Measurements from ENCODE around the gene CDK18. TPM values are rescaled to one million over a fixed set of nuclear protein-coding genes. Genes with fewer than 3 reads are reported as not detected.

CDK18 gene
- total RNA-seq, 1 donor from 2014 or later: 0.68 TPM

DNA sequence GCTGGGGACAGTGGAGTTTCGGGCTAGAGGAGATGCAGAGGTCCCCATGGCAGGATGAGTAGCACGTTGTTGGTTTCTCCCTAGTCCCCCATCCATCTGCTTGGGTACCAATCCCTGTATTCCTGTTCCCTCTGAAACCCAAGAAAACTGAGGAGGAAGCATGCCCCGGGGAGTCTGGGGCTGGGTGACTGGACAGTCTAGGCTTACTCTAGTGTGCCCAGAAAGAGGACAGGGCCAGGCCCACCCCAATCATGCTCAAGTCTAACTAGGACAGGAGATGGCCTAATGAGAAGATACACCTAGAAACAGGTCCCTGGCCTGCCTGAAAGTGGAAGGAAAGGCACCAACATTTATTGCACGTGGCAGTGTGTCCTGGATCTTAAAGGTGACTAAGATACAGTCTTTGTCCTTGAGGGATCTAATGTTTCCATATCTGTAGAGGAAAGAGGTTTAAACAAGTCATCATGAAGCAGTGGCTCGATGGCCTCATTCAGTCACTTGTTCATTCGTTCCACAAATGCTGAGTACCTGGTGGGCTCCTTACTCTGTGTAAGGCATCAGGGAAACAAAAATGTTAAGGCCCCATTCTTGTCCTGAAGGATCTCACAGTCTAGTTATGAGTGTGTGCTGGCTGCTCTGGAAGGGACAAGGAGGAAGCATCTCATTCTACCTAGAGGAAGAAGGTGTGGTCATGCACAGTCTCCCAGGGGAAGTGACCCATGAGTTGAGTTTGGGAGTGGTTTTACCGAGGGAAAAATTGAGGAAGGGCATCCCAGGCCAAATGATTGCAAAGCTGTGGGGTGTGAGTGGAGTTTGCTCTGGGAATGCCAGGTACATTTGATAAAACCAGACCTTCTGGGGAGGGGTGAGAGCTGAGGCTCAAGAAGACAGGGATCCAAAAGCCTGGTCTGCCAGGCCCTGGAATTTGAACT is 10.0 kb downstream of the CDK18 start:
- Mint-ChIP-seq H3K4me1 (ENCODE audit: low read depth) (no peaks in the 10 kb centered on the region), H3K4me3 (ENCODE audit: low read depth) (no peak overlapping the region), H3K36me3 (ENCODE audit: low read depth) (no peaks in the 10 kb centered on the region), H3K27ac (no peak overlapping the region), H3K27me3 (ENCODE audit: low read depth) (no peaks in the 10 kb centered on the region), H3K9me3 (no peaks in the 10 kb centered on the region)
- no peak for DNase-seq (ENCODE audit: low spot score)
- intact Hi-C loops (cut with micrococcal nuclease): no loop called here

- H3K27ac Mint-ChIP-seq: no peak overlapping the region
- H3K4me3 Mint-ChIP-seq (ENCODE audit: low read depth): no peak overlapping the region
- no peaks in the 10 kb centered on the region for H3K36me3 Mint-ChIP-seq (ENCODE audit: low read depth)
- intact Hi-C loops (cut with micrococcal nuclease): no loop called here
- H3K9me3 Mint-ChIP-seq: no peaks in the 10 kb centered on the region
- no peak for DNase-seq (ENCODE audit: low spot score)
- no peaks in the 10 kb centered on the region for H3K4me1 Mint-ChIP-seq (ENCODE audit: low read depth)
- H3K27me3 Mint-ChIP-seq (ENCODE audit: low read depth): no peaks in the 10 kb centered on the region
These were observed 11.3 kb downstream of the CDK18 start for GRCh38 chr1:205515781-205516253.

DNA sequence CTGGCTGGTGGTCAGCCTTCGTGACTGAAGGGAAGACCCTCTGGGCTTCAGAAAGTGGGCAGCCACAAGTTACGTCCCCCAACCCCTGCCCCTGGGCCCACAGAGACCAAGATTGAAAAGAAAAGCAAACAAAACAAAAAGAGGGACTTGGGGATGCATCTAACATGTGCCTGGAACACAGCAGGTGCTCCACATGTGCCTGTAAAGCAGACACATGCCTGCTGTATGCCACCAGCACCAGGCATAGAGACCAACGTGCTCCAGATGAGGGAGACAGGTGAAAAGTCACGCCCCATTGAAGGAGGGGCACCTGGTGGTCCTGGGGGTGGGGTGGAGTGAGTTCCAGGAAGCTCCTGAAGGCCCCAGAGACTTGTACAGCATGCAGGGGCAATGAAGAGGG is 11.9 kb downstream of the CDK18 start:
- H3K27ac Mint-ChIP-seq: no peak overlapping the region
- H3K4me3 Mint-ChIP-seq (ENCODE audit: low read depth): no peak overlapping the region
- no peaks in the 10 kb centered on the region for H3K9me3 Mint-ChIP-seq
- intact Hi-C loops (cut with micrococcal nuclease): no loop called here
- DNase-seq (ENCODE audit: low spot score): no peak
- no peaks in the 10 kb centered on the region for H3K4me1 Mint-ChIP-seq (ENCODE audit: low read depth)
- no peaks in the 10 kb centered on the region for H3K36me3 Mint-ChIP-seq (ENCODE audit: low read depth)
- H3K27me3 Mint-ChIP-seq (ENCODE audit: low read depth): no peaks in the 10 kb centered on the region

- Mint-ChIP-seq H3K9me3 (no peaks in the 10 kb centered on the region), H3K27me3 (ENCODE audit: low read depth) (no peaks in the 10 kb centered on the region), H3K27ac (no peak overlapping the region), H3K4me1 (ENCODE audit: low read depth) (no peaks in the 10 kb centered on the region), H3K36me3 (ENCODE audit: low read depth) (no peaks in the 10 kb centered on the region), H3K4me3 (ENCODE audit: low read depth) (no peak overlapping the region)
- intact Hi-C loops (cut with micrococcal nuclease): no loop called here
- DNase-seq (ENCODE audit: low spot score): no peak
These were observed 12.8 kb downstream of the CDK18 start for GRCh38 chr1:205517288-205517687.

DNA sequence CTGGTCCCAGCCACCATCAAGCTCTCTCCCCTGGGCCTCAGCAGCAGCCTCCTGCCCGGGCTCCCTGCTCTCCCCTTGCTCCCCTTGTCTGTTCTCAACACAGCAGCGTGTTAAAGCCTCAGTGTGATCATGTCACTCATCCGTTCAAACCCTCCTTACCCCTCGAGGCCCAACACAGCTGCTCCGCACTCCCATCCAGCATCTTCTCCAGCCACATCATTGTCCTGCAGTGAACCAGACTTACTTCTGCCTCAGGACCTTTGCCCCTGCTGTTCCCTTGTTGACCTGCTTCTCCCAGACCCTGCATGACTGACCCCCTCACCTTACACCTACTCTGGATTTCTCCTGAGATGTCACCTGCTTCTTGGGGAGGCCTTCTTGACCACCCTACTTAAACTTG is 13.3 kb downstream of the CDK18 start:
- Mint-ChIP-seq H3K27me3 (ENCODE audit: low read depth) (no peaks in the 10 kb centered on the region), H3K9me3 (no peaks in the 10 kb centered on the region), H3K4me1 (ENCODE audit: low read depth) (no peaks in the 10 kb centered on the region), H3K36me3 (ENCODE audit: low read depth) (no peaks in the 10 kb centered on the region), H3K4me3 (ENCODE audit: low read depth) (no peak overlapping the region), H3K27ac (no peak overlapping the region)
- intact Hi-C loops (cut with micrococcal nuclease): no loop called here
- DNase-seq (ENCODE audit: low spot score): no peak

- H3K27ac Mint-ChIP-seq: no peak overlapping the region
- no peak overlapping the region for H3K4me3 Mint-ChIP-seq (ENCODE audit: low read depth)
- H3K4me1 Mint-ChIP-seq (ENCODE audit: low read depth): no peaks in the 10 kb centered on the region
- no peak for DNase-seq (ENCODE audit: low spot score)
- H3K9me3 Mint-ChIP-seq: no peaks in the 10 kb centered on the region
- no peaks in the 10 kb centered on the region for H3K27me3 Mint-ChIP-seq (ENCODE audit: low read depth)
- intact Hi-C loops (cut with micrococcal nuclease): no loop called here
- no peaks in the 10 kb centered on the region for H3K36me3 Mint-ChIP-seq (ENCODE audit: low read depth)
These were observed 14.4 kb downstream of the CDK18 start for GRCh38 chr1:205518661-205519540.

DNA sequence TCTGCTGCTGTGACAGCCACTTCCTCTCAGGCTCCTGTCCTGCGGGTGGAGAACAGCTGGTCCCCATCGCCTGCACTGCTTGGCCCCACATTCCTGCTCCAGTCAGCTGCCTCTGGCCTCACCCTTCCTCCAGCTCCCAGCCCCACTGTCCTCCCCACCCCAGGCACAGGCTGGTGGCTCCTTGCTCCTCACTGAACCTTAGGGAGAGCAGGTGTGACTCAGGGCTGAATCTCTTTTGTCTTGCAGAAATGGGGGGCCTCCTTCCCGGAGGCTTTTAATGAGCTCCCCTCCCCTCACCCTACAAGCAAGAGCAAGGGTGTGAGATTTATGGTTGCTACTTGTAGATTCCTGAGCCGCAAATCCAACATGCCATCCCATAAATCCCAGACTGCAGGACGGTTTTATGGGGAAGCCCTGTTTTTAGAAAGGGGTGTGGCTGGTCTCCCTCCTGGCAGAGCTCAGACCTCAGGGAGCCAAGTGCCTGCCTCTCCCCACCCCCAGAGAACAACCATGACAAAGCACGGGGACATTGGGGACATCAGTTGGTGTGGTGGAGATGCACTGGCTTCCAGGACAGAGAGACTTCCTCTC is 15.2 kb downstream of the CDK18 start:
- no peak for DNase-seq (ENCODE audit: low spot score)
- intact Hi-C loops (cut with micrococcal nuclease): no loop called here
- no peaks in the 10 kb centered on the region for H3K4me1 Mint-ChIP-seq (ENCODE audit: low read depth)

GRCh38 chr1:205520709-205521108 is 16.2 kb downstream of the CDK18 start:
- Mint-ChIP-seq H3K27ac (no peak overlapping the region), H3K4me3 (ENCODE audit: low read depth) (no peak overlapping the region), H3K9me3 (no peaks in the 10 kb centered on the region), H3K4me1 (ENCODE audit: low read depth) (no peaks in the 10 kb centered on the region), H3K27me3 (ENCODE audit: low read depth) (no peaks in the 10 kb centered on the region), H3K36me3 (ENCODE audit: low read depth) (no peaks in the 10 kb centered on the region)
- DNase-seq (ENCODE audit: low spot score): no peak
- intact Hi-C loops (cut with micrococcal nuclease): no loop called here

More for the DNA sequence above, 15.2 kb downstream of the CDK18 start:
- H3K27ac Mint-ChIP-seq: no peak overlapping the region
- H3K4me3 Mint-ChIP-seq (ENCODE audit: low read depth): no peak overlapping the region
- no peaks in the 10 kb centered on the region for H3K27me3 Mint-ChIP-seq (ENCODE audit: low read depth)
- no peaks in the 10 kb centered on the region for H3K36me3 Mint-ChIP-seq (ENCODE audit: low read depth)
- H3K9me3 Mint-ChIP-seq: no peaks in the 10 kb centered on the region

GRCh38 chr1:205521686-205522085 is 17.2 kb downstream of the CDK18 start:
- no peaks in the 10 kb centered on the region for H3K36me3 Mint-ChIP-seq (ENCODE audit: low read depth)
- H3K9me3 Mint-ChIP-seq: no peaks in the 10 kb centered on the region
- no peak overlapping the region for H3K4me3 Mint-ChIP-seq (ENCODE audit: low read depth)
- no peak for DNase-seq (ENCODE audit: low spot score)
- no peaks in the 10 kb centered on the region for H3K4me1 Mint-ChIP-seq (ENCODE audit: low read depth)
- no peaks in the 10 kb centered on the region for H3K27me3 Mint-ChIP-seq (ENCODE audit: low read depth)
- intact Hi-C loops (cut with micrococcal nuclease): no loop called here
- no peak overlapping the region for H3K27ac Mint-ChIP-seq

GRCh38 chr1:205522692-205523091 is 18.2 kb downstream of the CDK18 start:
- no peak for DNase-seq (ENCODE audit: low spot score)
- intact Hi-C loops (cut with micrococcal nuclease): no loop called here
- no peak overlapping the region for H3K4me3 Mint-ChIP-seq (ENCODE audit: low read depth)
- H3K27ac Mint-ChIP-seq: no peak overlapping the region
- H3K4me1 Mint-ChIP-seq (ENCODE audit: low read depth): no peaks in the 10 kb centered on the region
- H3K9me3 Mint-ChIP-seq: no peaks in the 10 kb centered on the region
- no peaks in the 10 kb centered on the region for H3K27me3 Mint-ChIP-seq (ENCODE audit: low read depth)
- H3K36me3 Mint-ChIP-seq (ENCODE audit: low read depth): no peaks in the 10 kb centered on the region

GRCh38 chr1:205523261-205523890 is 18.9 kb downstream of the CDK18 start:
- intact Hi-C loops (cut with micrococcal nuclease): no loop called here
- H3K27me3 Mint-ChIP-seq (ENCODE audit: low read depth): no peaks in the 10 kb centered on the region
- H3K9me3 Mint-ChIP-seq: no peaks in the 10 kb centered on the region
- H3K27ac Mint-ChIP-seq: no peak overlapping the region
- H3K36me3 Mint-ChIP-seq (ENCODE audit: low read depth): no peaks in the 10 kb centered on the region
- DNase-seq (ENCODE audit: low spot score): no peak
- H3K4me1 Mint-ChIP-seq (ENCODE audit: low read depth): no peaks in the 10 kb centered on the region
- no peak overlapping the region for H3K4me3 Mint-ChIP-seq (ENCODE audit: low read depth)
